GM21723 (cell line): ENCODE results near the gene POLR1A.
A peak's percentile ranks its signal among the peaks of the same experiment; 100 is the strongest.

Experiments used
- ATAC-seq: cut with Tn5 transposase; IDR thresholded peaks from one replicate; pipeline ENCODE4 v1.9.1; 2021; ENCODE audit warnings: mild to moderate bottlenecking, moderate library complexity; ENCODE audit not compliant: unreplicated experiment

POLR1A gene

DNA sequence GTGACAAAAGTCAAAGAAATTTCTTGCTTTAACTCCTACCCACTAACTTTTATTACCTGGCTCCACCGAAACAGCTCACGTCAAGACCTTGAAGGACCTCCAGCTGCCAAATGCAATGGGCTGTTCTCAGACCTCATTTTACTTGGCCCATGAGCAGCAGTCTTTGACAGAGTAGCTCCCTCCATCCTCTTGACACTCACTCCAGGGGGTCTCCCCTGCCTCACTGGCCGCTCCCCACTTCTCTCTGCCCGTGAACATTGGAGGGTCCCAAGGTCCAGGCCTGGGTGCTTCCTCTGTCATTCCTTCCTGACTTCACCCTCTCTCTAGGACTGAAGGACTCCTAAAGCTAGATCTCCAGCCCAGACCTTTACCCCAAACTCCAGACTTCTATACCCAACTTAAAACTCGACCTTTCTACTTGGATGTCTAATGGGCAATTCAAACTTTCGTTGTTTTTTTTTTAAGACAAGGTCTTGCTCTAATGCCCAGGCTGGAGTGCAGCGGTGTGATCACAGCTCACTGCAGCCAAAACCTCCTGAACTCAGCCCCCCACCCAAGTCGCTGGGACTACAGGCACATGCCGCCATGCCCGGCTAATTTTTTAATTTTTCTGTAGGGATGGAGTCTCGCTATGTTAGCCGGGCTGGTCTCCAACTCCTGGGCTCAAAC is 124.0 kb downstream of the POLR1A start:
- no peak for ATAC-seq

DNA sequence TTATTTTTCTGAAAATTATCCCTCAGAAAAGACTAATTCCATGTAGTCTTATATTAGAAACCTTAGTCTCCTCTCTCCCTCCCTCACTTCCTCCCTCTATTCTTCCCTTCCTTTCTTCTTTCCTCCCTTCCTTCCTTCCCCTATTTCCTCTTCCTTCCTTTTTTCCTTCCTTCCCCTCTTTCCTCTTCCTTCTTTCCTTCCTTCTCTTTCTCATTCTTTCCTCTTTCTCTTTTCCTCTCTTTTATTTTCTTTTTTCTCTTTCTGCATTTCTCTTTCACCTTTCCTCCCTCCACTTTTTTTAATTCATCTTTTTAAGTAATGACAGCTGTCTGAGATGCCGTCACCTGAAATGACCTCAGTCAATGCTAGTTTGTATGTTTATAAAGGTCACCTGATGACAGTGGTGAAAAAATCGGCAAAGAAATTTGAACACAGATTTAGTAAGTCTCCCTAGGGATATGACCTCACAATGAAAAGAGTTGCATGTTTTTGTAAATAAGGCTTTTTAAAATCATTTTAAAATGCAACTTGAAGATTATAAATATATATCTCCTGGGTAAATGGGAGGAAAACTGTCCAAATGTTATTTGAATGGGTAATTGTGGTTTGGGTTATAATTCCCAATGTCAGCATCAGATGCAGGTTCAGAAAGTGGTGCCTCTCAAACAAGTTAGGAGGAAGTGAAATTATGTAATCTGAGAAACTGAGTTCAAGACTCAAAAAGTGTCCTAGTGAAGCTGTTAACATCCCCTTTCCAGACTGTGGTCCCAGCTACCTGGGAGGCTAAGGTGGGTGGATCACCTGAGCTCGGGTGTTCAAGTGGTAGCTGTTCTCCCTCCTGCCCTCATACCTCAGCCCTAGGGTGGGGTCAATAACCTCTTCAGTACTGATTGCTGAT is 126.6 kb downstream of the POLR1A start:
- ATAC-seq, result peak; percentile 52

DNA sequence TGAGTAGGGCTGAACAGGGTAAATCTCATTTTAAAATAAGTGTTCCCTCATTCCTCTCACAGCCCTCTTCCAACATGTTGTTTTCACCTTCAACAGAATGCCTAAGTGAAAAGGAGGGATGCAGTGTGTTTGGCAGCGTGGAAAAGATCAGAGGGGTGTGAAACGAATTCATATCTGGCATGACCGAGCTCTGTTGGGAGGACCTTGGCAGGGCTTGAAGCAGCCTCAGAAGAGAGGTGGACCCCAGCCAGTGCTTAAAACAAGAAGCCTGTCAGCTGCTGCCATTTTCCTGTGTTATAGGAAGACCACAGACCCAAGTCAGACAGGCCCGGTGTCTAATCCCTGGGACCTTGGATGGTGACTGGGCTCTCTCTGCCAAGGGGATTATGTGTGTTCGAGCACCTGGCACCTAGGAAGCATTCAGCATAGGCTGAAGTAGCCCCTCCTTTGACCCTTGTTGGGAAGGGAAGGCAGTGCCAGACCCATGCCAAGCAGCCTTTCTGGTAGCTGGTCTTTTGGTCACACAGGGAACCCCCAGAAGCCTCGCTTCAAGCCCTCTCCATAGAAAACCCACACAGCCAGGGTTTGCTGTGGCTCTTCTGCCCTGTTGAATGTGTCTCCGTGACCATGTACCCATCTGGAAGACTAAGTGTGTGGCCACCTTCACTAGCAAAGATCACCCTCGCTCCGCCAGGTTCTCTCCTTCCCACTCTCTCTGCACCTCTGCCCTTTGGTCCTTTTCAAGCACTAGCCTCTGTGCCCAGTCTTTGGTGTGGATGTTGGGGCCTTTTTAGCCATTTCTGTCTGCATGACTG is 129.4 kb downstream of the POLR1A start:
- no peak for ATAC-seq

DNA sequence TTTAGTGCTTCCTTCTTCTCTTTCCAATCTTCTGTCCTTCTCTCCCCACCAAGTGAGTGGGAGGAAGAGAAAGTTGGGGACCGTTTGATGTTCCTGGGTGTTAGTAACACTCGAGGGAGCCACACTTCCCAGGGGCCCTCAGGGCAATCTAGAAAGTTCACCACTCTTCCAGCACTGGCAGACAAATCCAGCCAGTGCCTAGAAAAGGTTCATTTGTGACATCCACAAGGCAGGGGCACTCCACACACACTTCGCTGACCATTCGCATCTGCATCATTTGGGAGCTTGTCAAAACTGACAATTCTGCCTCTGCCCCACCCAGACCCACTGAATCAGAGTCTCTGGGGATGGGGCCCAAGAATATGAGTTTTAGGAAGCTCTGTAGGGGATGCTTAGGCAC is 130.1 kb downstream of the POLR1A start:
- no peak for ATAC-seq

DNA sequence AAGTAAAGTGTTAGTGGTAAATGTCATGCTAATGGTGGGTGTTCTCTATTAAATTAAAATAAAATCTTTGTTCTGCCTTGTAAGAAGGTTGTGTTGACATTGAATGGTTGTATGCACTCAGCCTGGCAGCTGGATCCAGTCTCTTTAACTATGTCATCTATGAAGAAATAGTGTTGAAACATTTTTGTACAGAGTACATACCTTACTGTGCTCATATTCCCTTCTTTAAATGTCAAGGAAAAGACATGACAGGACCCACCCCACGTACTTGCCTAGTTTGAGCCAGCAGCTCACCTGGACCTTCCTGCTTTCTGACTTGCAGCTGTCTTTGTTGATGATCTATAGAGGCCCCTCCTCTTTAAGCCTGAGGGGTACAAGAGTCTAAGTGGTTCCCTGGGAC is 131.3 kb downstream of the POLR1A start:
- ATAC-seq, result no peak

- ATAC-seq, result no peak
Measured at GRCh38 chr2:85972355-85972754, 133.3 kb downstream of the POLR1A start.

DNA sequence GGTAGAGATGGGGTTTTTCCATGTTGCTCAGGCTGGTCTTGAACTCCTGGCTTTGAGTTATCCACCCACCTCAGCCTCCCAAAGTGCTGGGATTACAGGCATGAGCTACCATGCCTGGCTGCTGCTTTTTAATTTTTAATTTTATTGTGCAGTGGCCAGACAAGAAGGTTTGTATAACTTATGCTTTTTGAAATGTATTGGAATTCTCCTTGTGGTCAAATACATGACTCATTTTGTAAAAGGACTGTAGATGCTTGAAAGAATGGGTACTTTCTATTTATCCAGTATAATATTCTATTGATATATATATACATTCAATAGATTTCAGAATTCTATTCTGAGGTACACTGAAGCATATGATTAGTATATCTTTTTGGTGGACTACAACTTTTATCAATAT is 134.3 kb downstream of the POLR1A start:
- ATAC-seq, result no peak
